Measurements from ENCODE around the gene GADD45G.

Gene GADD45G

GRCh38 chr9:89592963-89593726 lies 11.7 kb upstream of the GADD45G start:
- no peak for DNase-seq

GRCh38 chr9:89593727-89594427 lies 10.9 kb upstream of the GADD45G start:
- DNase-seq, result peak; percentile 59

- DNase-seq, result no peak
Measured at GRCh38 chr9:89594811-89595550, 9.8 kb upstream of the GADD45G start.

- DNase-seq, result no peak
Measured at GRCh38 chr9:89595646-89596045, 9.2 kb upstream of the GADD45G start.

GRCh38 chr9:89596937-89597555 lies 7.8 kb upstream of the GADD45G start:
- DNase-seq, result no peak

- DNase-seq, result peak; percentile 58
Measured at GRCh38 chr9:89597711-89598362, 7.0 kb upstream of the GADD45G start.

- DNase-seq, result no peak
Measured at GRCh38 chr9:89598363-89598713, 6.5 kb upstream of the GADD45G start.

GRCh38 chr9:89598926-89599325 lies 5.9 kb upstream of the GADD45G start:
- DNase-seq, result no peak

GRCh38 chr9:89600831-89601230 lies 4.0 kb upstream of the GADD45G start:
- no peak for DNase-seq

- DNase-seq, result no peak
Measured at GRCh38 chr9:89601306-89601705, 3.5 kb upstream of the GADD45G start.

GRCh38 chr9:89601856-89602562 lies 2.8 kb upstream of the GADD45G start:
- no peak for DNase-seq

GRCh38 chr9:89602978-89603766 lies 1.6 kb upstream of the GADD45G start:
- DNase-seq, result peak; percentile 83

- no peak for DNase-seq
Measured at GRCh38 chr9:89603767-89604665, 796 bp upstream of the GADD45G start.

GRCh38 chr9:89605465-89606048 lies 745 bp downstream of the GADD45G start:
- DNase-seq, result peak; percentile 77

GRCh38 chr9:89606049-89606623 lies 1.3 kb downstream of the GADD45G start:
- peak; percentile 83 for DNase-seq

GRCh38 chr9:89606624-89607311 lies 2.0 kb downstream of the GADD45G start:
- peak; percentile 64 for DNase-seq

GRCh38 chr9:89608641-89609335 lies 4.0 kb downstream of the GADD45G start:
- no peak for DNase-seq

GRCh38 chr9:89609426-89610006 lies 4.7 kb downstream of the GADD45G start:
- DNase-seq, result no peak

Data from inflammatory macrophage treated with lipopolysaccharide for 4 hours (primary cell).